Activated CD4-positive, alpha-beta T cell treated with anti-CD3 and anti-CD28 coated beads for 4 hours (primary cell): ENCODE results near the gene MRPL4.
"Not testable (repeated sequence)": the region's sequence is repeated elsewhere in the genome, so short reads cannot be mapped to it uniquely, and the experiment has no call there.

Experiments used
- DNase-seq, 2 donors: peaks; one replicate each; pipeline ENCODE4 v3.0.0-alpha.2; 2020

MRPL4 gene

GRCh38 chr19:10268071-10268470 is 16.1 kb downstream of the MRPL4 start:
- no peak for DNase-seq

- DNase-seq, result peak; percentile 80 to 89
Observed at GRCh38 chr19:10269333-10270179, 17.5 kb downstream of the MRPL4 start.

GRCh38 chr19:10270180-10270615 is 18.2 kb downstream of the MRPL4 start:
- DNase-seq, result peak; percentile 55 to 70

GRCh38 chr19:10270616-10271394 is 18.8 kb downstream of the MRPL4 start, which contains the start of gene ICAM1:
TSS of gene ICAM1 (plus strand) at chr19:10271120. CDS start at chr19:10271160, 40 bp downstream.
- peak; percentile 69 to 79 for DNase-seq

- peak; percentile 42 to 52 for DNase-seq
Observed at GRCh38 chr19:10271543-10272086, 19.6 kb downstream of the MRPL4 start.

GRCh38 chr19:10274589-10274988 is 22.6 kb downstream of the MRPL4 start:
- DNase-seq, result no peak

- DNase-seq, result no peak
Observed at GRCh38 chr19:10277795-10278589, 26.0 kb downstream of the MRPL4 start.

GRCh38 chr19:10278935-10279334 is 26.9 kb downstream of the MRPL4 start:
- DNase-seq, result no peak

- no peak for DNase-seq
Observed at GRCh38 chr19:10279737-10280442, 27.9 kb downstream of the MRPL4 start.

- not testable (repeated sequence) for DNase-seq
Observed at GRCh38 chr19:10282043-10282442, 30.0 kb downstream of the MRPL4 start.

- DNase-seq, result no peak
Observed at GRCh38 chr19:10283301-10284064, 31.5 kb downstream of the MRPL4 start.

- DNase-seq, result no peak
Observed at GRCh38 chr19:10284065-10284959, 32.3 kb downstream of the MRPL4 start.

- no peak for DNase-seq
Observed at GRCh38 chr19:10284960-10285278, 32.9 kb downstream of the MRPL4 start.

- no peak for DNase-seq
Observed at GRCh38 chr19:10285393-10285792, 33.4 kb downstream of the MRPL4 start.

- peak; percentile 25 to 38 for DNase-seq
Observed at GRCh38 chr19:10286803-10287737, 35.1 kb downstream of the MRPL4 start, which contains the start of gene ICAM4. TSS of gene ICAM4 (plus strand) at chr19:10286955. CDS start at chr19:10287013, 58 bp downstream.

- DNase-seq, result peak; percentile 36 to 41
Observed at GRCh38 chr19:10288662-10289166, 36.7 kb downstream of the MRPL4 start.

GRCh38 chr19:10289167-10289835 is 37.3 kb downstream of the MRPL4 start:
- DNase-seq, result peak; percentile 54 to 63

GRCh38 chr19:10289836-10290356 is 37.9 kb downstream of the MRPL4 start, which contains the start of gene ICAM5:
TSS of gene ICAM5 (plus strand) at chr19:10289952. CDS start at chr19:10290044, 92 bp downstream.
- peak; percentile 65 to 71 for DNase-seq
